CD14-positive monocyte (primary cell): ENCODE data around the gene EZH1. TPM values are rescaled to one million over a fixed set of nuclear protein-coding genes. Genes with fewer than 3 reads are reported as not detected.

ENCODE experiments used
- DNase-seq, 3 donors: peaks; one replicate each; pipeline ENCODE4 v3.0.0-alpha.2; 2011 to 2022
- H2AFZ ChIP-seq: 2 replicates; pipeline ENCODE4 v1.6.0; 2012; ENCODE audit warnings: mild to moderate bottlenecking, low read depth, low read length, inconsistent platforms; ENCODE audit not compliant: insufficient read depth, poor library complexity, severe bottlenecking
- H3K27ac ChIP-seq, 2 donors: 1 replicate in 1 of 2; 2 replicates in 1 of 2; pipeline ENCODE4 v1.5.1; 2012 to 2013; ENCODE audit warnings: low read length in 2 of 2, control low read depth in 1 of 2, inconsistent platforms in 1 of 2, low read depth in 1 of 2, mild to moderate bottlenecking in 1 of 2
- H3K27me3 ChIP-seq, 2 donors: one replicate each; pipeline versions ENCODE4 v1.6.0 to v1.6.1; 2011 to 2013; ENCODE audit warnings: low read length in 2 of 2; ENCODE audit not compliant: control insufficient read depth in 2 of 2, insufficient read depth in 2 of 2
- H3K36me3 ChIP-seq, 2 donors: replicated peaks in 1 of 2; 1 replicate in 1 of 2; 2 replicates in 1 of 2; pipeline versions ENCODE4 v1.5.1 to v1.6.1; 2012 to 2013; ENCODE audit warnings: low read length in 2 of 2, control low read depth in 1 of 2, inconsistent platforms in 1 of 2, mild to moderate bottlenecking in 1 of 2; ENCODE audit not compliant: insufficient read depth in 2 of 2, control insufficient read depth in 1 of 2
- H3K4me1 ChIP-seq, 2 donors: 1 replicate in 1 of 2; 2 replicates in 1 of 2; pipeline versions ENCODE4 v1.5.1 to v1.6.1; 2012 to 2013; ENCODE audit warnings: low read length in 2 of 2, control low read depth in 1 of 2, inconsistent platforms in 1 of 2, mild to moderate bottlenecking in 1 of 2, moderate library complexity in 1 of 2; ENCODE audit not compliant: insufficient read depth in 2 of 2, control insufficient read depth in 1 of 2
- H3K4me2 ChIP-seq: replicated peaks from 2 replicates; pipeline ENCODE3; 2012; ENCODE audit warnings: low read length, moderate library complexity, mild to moderate bottlenecking; ENCODE audit not compliant: poor library complexity, severe bottlenecking; ENCODE audit errors: extremely low read depth
- H3K4me3 ChIP-seq, 3 experiments: fragments of 200-600 bp in 1 of 3; sonication (generic) in 1 of 3; replicated peaks in 1 of 3; 1 replicate in 2 of 3; 2 replicates in 1 of 3; pipeline ENCODE4 v1.5.1; 2011 to 2013; ENCODE audit warnings: low read length in 3 of 3, mild to moderate bottlenecking in 3 of 3, control low read depth in 2 of 3, low read depth in 2 of 3, inconsistent platforms in 1 of 3, moderate library complexity in 1 of 3
- H3K79me2 ChIP-seq: 2 replicates; pipeline ENCODE4 v1.6.0; 2012; ENCODE audit warnings: mild to moderate bottlenecking, control low read depth, inconsistent platforms, low read length, moderate library complexity; ENCODE audit not compliant: insufficient read depth
- H3K9ac ChIP-seq: 2 replicates; pipeline ENCODE4 v1.6.0; 2017; ENCODE audit warnings: low read length, mild to moderate bottlenecking; ENCODE audit not compliant: insufficient read depth, poor library complexity, severe bottlenecking
- H3K9me3 ChIP-seq, 2 donors: replicated peaks in 1 of 2; 1 replicate in 1 of 2; 2 replicates in 1 of 2; pipeline versions ENCODE4 v1.5.1 to v1.6.1; 2012 to 2013; ENCODE audit warnings: low read length in 2 of 2, control low read depth in 1 of 2; ENCODE audit not compliant: control insufficient read depth in 1 of 2, insufficient read depth in 1 of 2
- H4K20me1 ChIP-seq: 2 replicates; pipeline ENCODE4 v1.6.0; 2012; ENCODE audit warnings: mild to moderate bottlenecking, low read length, control low read depth, moderate library complexity; ENCODE audit not compliant: insufficient read depth
- H3K27ac Mint-ChIP-seq, 7 donors: one replicate each; pipeline ENCODE4 v1.8.0; 2020; ENCODE audit warnings: mild to moderate bottlenecking in 7 of 7, mixed read lengths in 7 of 7, moderate library complexity in 6 of 7, inconsistent platforms in 2 of 7
- H3K27me3 Mint-ChIP-seq, 3 donors: one replicate each; pipeline ENCODE4 v1.8.0; 2021 to 2022; ENCODE audit warnings: low read depth in 3 of 3, mild to moderate bottlenecking in 3 of 3, mixed read lengths in 3 of 3, moderate library complexity in 3 of 3, inconsistent platforms in 1 of 3
- H3K36me3 Mint-ChIP-seq, 2 donors: one replicate each; pipeline ENCODE4 v1.8.0; 2020; ENCODE audit warnings: mixed read lengths in 2 of 2, inconsistent platforms in 1 of 2, mild to moderate bottlenecking in 1 of 2
- H3K4me1 Mint-ChIP-seq: one replicate; pipeline ENCODE4 v1.8.0; 2020; ENCODE audit warnings: mild to moderate bottlenecking, mixed read lengths
- H3K4me3 Mint-ChIP-seq, 2 donors: one replicate each; pipeline ENCODE4 v1.8.0; 2020; ENCODE audit warnings: mild to moderate bottlenecking in 2 of 2, mixed read lengths in 2 of 2, moderate library complexity in 1 of 2
- H3K9me3 Mint-ChIP-seq, 7 donors: one replicate each; pipeline ENCODE4 v1.8.0; 2020 to 2022; ENCODE audit warnings: mixed read lengths in 7 of 7, mild to moderate bottlenecking in 6 of 7, moderate library complexity in 6 of 7, inconsistent platforms in 2 of 7
- CTCF ChIP-seq: fragments of 200-600 bp; IDR thresholded peaks from one replicate; pipeline ENCODE4 v1.8.0; 2022; ENCODE audit warnings: antibody characterized with exemption, mild to moderate bottlenecking
- WGBS: methylation state at CpG from one replicate; pipeline ENCODE4 v1.1.5; 2013; ENCODE audit warnings: missing lambda C conversion rate; ENCODE audit not compliant: insufficient coverage; 5-methylcytosine and 5-hydroxymethylcytosine counted together
- intact Hi-C, 2 donors: fragments of 100-400 bp; cut with micrococcal nuclease; formaldehyde crosslinking; loops; one replicate each; pipeline versions ENCODE4 v1.15.0 to v1.15.1; 2023
- polyA plus RNA-seq, 3 donors: library from polyadenylated mRNA; depleted of rRNA in 1 of 3; unstranded in 2 of 3; stranded (reverse) in 1 of 3; fragments of 300-500 nt in 2 of 3; fragments of >200 nt in 1 of 3; fragmentation: Illumina TruSeq in 2 of 3; gene quantifications; 1 replicate in 2 of 3; 2 replicates in 1 of 3; pipeline ENCODE4 v1.2.3, GENCODE V29; 2012 to 2021

The EZH1 gene
- polyA plus RNA-seq, 3 donors: 12.3 to 169 (median 17.8) TPM

DNA sequence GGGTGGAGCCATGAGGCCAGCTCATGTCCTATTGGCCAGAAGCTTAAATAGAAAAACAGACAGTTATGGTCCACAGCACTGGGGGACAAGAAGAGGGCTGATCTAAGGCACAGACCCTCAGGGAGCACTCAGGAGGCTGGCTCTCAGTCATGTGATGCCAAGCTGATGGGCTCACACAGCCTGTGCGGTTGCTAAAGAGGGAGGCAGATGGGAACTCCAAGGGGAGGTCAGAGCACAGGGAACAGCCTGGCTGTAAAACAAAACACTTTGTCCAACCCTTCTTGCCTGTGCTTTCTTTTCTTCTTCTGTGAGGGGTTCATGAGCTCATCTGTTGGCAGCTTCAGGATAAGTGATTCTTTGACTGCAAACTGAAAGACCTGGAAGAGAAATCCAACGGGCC, 35.3 kb downstream of the EZH1 start:
- Mint-ChIP-seq H3K4me3 (no peak overlapping the region), H3K36me3 (peaks cover 89 to 100% of the 10 kb centered on the region in 2 donors), H3K27me3 (peaks cover 0 to 4% (median 1%) of the 10 kb centered on the region in 3 donors), H3K27ac (peak overlapping the region in 1 of 7 donors; percentile 13), H3K4me1 (no peaks in the 10 kb centered on the region), H3K9me3 (peaks cover 0 to 2% (median 0%) of the 10 kb centered on the region in 7 donors)
- Histone ChIP-seq H3K4me3 (no peak overlapping the region), H3K4me2 (no peak overlapping the region), H3K36me3 (peaks cover 93 to 99% of the 10 kb centered on the region in 2 donors), H3K9ac (no peak overlapping the region), H3K9me3 (no peaks in the 10 kb centered on the region), H3K4me1 (no peaks in the 10 kb centered on the region), H4K20me1 (no peaks in the 10 kb centered on the region), H3K27me3 (no peaks in the 10 kb centered on the region), H2AFZ (no peak overlapping the region), H3K27ac (no peak overlapping the region), H3K79me2 (no peaks in the 10 kb centered on the region)
- WGBS: 80% methylated on average over 1 of the region's 2 CpGs
- no peak for TF ChIP-seq CTCF
- DNase-seq: no peak
- intact Hi-C loops: no loop called here

DNA sequence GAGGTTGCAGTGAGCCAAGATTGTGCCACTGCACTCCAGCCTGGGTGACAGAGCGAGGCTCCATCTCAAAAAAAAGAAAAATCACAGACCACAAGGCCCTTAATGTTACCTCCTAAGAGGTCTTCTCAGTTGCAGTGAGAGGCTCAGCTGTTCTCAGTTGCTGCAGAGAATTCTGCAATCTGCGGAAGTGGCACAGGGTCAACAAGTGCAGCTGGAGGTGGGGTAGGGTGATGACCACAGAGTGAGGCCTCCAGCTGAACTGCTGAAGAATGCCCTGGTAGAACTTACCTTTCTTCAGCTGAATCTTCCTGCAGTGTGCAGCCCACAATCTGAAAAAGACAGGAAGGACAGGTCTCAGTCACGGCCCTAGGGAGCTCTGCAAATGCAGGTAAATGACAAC, 36.3 kb downstream of the EZH1 start:
- Mint-ChIP-seq H3K9me3 (peaks cover 0 to 2% (median 0%) of the 10 kb centered on the region in 7 donors), H3K27ac (no peak overlapping the region), H3K36me3 (peaks cover 89 to 100% of the 10 kb centered on the region in 2 donors), H3K4me3 (no peak overlapping the region), H3K27me3 (peaks cover 0 to 4% (median 1%) of the 10 kb centered on the region in 3 donors), H3K4me1 (no peaks in the 10 kb centered on the region)
- no peak for TF ChIP-seq CTCF
- Histone ChIP-seq H3K79me2 (no peaks in the 10 kb centered on the region), H3K9ac (no peak overlapping the region), H3K27me3 (no peaks in the 10 kb centered on the region), H3K4me2 (no peak overlapping the region), H3K4me1 (no peaks in the 10 kb centered on the region), H3K27ac (no peak overlapping the region), H3K9me3 (no peaks in the 10 kb centered on the region), H3K4me3 (no peak overlapping the region), H2AFZ (no peak overlapping the region), H3K36me3 (peaks cover 93 to 100% of the 10 kb centered on the region in 2 donors), H4K20me1 (no peaks in the 10 kb centered on the region)
- intact Hi-C loops: no loop called here
- 89% methylated on average over 1 of the region's 3 CpGs for WGBS
- DNase-seq: no peak
